Measurements from ENCODE around the gene XPO6.

XPO6 gene

GRCh38 chr16:28110479-28110878, 101.3 kb downstream of the XPO6 start:
- H3K27ac ChIP-seq, result no peak overlapping the region
- TF ChIP-seq CTCF (IDR thresholded peaks at IDR 0.05) (no peak), ZFX (IDR thresholded peaks at IDR 0.05; ENCODE audit: borderline replicate concordance) (no peak)

- no peak for TF ChIP-seq CTCF (IDR thresholded peaks at IDR 0.05)
- TF ChIP-seq ZFX (IDR thresholded peaks at IDR 0.05; ENCODE audit: borderline replicate concordance), result no peak
- no peak overlapping the region for H3K27ac ChIP-seq
Measured at GRCh38 chr16:28110074-28110473, 101.7 kb downstream of the XPO6 start.

GRCh38 chr16:28108590-28109247, 103.0 kb downstream of the XPO6 start:
- no peak overlapping the region for H3K27ac ChIP-seq
- TF ChIP-seq CTCF (IDR thresholded peaks at IDR 0.05) (no peak), ZFX (IDR thresholded peaks at IDR 0.05; ENCODE audit: borderline replicate concordance) (no peak)

GRCh38 chr16:28107232-28107631, 104.5 kb downstream of the XPO6 start:
- no peak overlapping the region for H3K27ac ChIP-seq
- TF ChIP-seq CTCF (IDR thresholded peaks at IDR 0.05), result no peak
- no peak for TF ChIP-seq ZFX (IDR thresholded peaks at IDR 0.05; ENCODE audit: borderline replicate concordance)

GRCh38 chr16:28106467-28107215, 105.1 kb downstream of the XPO6 start:
- H3K27ac ChIP-seq, result no peak overlapping the region
- TF ChIP-seq CTCF (IDR thresholded peaks at IDR 0.05) (no peak), ZFX (IDR thresholded peaks at IDR 0.05; ENCODE audit: borderline replicate concordance) (no peak)

GRCh38 chr16:28105954-28106353, 105.8 kb downstream of the XPO6 start:
- H3K27ac ChIP-seq, result no peak overlapping the region
- TF ChIP-seq ZFX (IDR thresholded peaks at IDR 0.05; ENCODE audit: borderline replicate concordance) (no peak), CTCF (IDR thresholded peaks at IDR 0.05) (no peak)

GRCh38 chr16:28105297-28105696, 106.5 kb downstream of the XPO6 start:
- no peak overlapping the region for H3K27ac ChIP-seq
- TF ChIP-seq ZFX (IDR thresholded peaks at IDR 0.05; ENCODE audit: borderline replicate concordance) (no peak), CTCF (IDR thresholded peaks at IDR 0.05) (no peak)

All from 22Rv1 (cell line).